Neural cell (in vitro differentiated cells): ENCODE measurements around the gene ARSB. TPM values are rescaled to one million over a fixed set of nuclear protein-coding genes. Genes with fewer than 3 reads are reported as not detected.

ENCODE experiments used
- H2AFZ ChIP-seq: fragments of 200-600, 300-800 bp; sonication (generic), shearing (Covaris generic); 2 replicates; pipeline ENCODE4 v1.6.0; 2014; ENCODE audit warnings: low read depth, mild to moderate bottlenecking, antibody characterized with exemption, low read length, moderate library complexity
- H3F3A ChIP-seq: fragments of 200-600 bp; shearing (Covaris generic); 2 replicates; pipeline ENCODE4 v1.6.1; 2016; ENCODE audit warnings: mild to moderate bottlenecking, moderate library complexity, mixed read lengths, antibody characterized with exemption, low read length; ENCODE audit not compliant: insufficient read depth, poor library complexity, severe bottlenecking
- H3K27ac ChIP-seq: fragments of 200-600, 300-800 bp; sonication (generic), shearing (Covaris generic); 2 replicates; pipeline ENCODE4 v1.5.1; 2014; ENCODE audit warnings: mild to moderate bottlenecking, low read length, moderate library complexity
- H3K27me3 ChIP-seq: fragments of 300-800, 200-600 bp; sonication (generic), shearing (Covaris generic); 2 replicates; pipeline ENCODE4 v1.6.0; 2014; ENCODE audit warnings: mild to moderate bottlenecking, low read depth, low read length, moderate library complexity; ENCODE audit not compliant: insufficient read depth
- H3K36me3 ChIP-seq: fragments of 300-800, 200-600 bp; sonication (generic), shearing (Covaris generic); 2 replicates; pipeline ENCODE4 v1.5.1; 2014; ENCODE audit warnings: mild to moderate bottlenecking, antibody characterized with exemption, low read length, moderate library complexity; ENCODE audit not compliant: insufficient read depth
- H3K4me2 ChIP-seq: fragments of 300-800, 200-600 bp; sonication (generic), shearing (Covaris generic); 2 replicates; pipeline ENCODE4 v1.6.0; 2014; ENCODE audit warnings: mild to moderate bottlenecking, low read length
- H3K4me3 ChIP-seq: fragments of 300-800, 200-600 bp; sonication (generic), shearing (Covaris generic); 2 replicates; pipeline ENCODE4 v1.5.1; 2014; ENCODE audit warnings: mild to moderate bottlenecking, low read length, moderate library complexity
- H3K79me2 ChIP-seq: fragments of 200-600 bp; shearing (Covaris generic); replicated peaks from 2 replicates; pipeline ENCODE4 v1.6.0; 2014; ENCODE audit warnings: mild to moderate bottlenecking, low read length, moderate library complexity; ENCODE audit not compliant: insufficient read depth
- H3K9ac ChIP-seq: fragments of 300-800, 200-600 bp; sonication (generic), shearing (Covaris generic); 2 replicates; pipeline ENCODE4 v1.6.1; 2016; ENCODE audit warnings: mild to moderate bottlenecking, low read length, mixed read lengths
- H3K9me2 ChIP-seq: fragments of 200-600 bp; shearing (Covaris generic); 2 replicates; pipeline ENCODE4 v1.6.1; 2016; ENCODE audit warnings: mild to moderate bottlenecking, low read length, mixed read lengths; ENCODE audit not compliant: insufficient read depth
- H3K9me3 ChIP-seq: fragments of 200-600, 300-800 bp; sonication (generic), shearing (Covaris generic); 2 replicates; pipeline ENCODE4 v1.6.1; 2016; ENCODE audit warnings: mild to moderate bottlenecking, mixed run types, low read length, moderate library complexity, mixed read lengths
- H4K20me1 ChIP-seq: fragments of 200-600 bp; shearing (Covaris generic); 2 replicates; pipeline ENCODE4 v1.6.1; 2016; ENCODE audit warnings: mild to moderate bottlenecking, mixed run types; ENCODE audit not compliant: insufficient read depth
- CTCF ChIP-seq: fragments of 450-650 bp; IDR thresholded peaks from 2 replicates; pipeline ENCODE4 v1.5.1; 2014; ENCODE audit warnings: antibody characterized with exemption, mild to moderate bottlenecking, moderate library complexity; ENCODE audit not compliant: poor library complexity, severe bottlenecking
- EP300 ChIP-seq: fragments of 450-650 bp; conservative IDR thresholded peaks from 2 replicates; pipeline ENCODE4 v1.6.1; 2014; ENCODE audit warnings: antibody characterized with exemption, mild to moderate bottlenecking, moderate library complexity; ENCODE audit not compliant: poor library complexity, severe bottlenecking
- EZH2 ChIP-seq: fragments of 200-600, 300-800 bp; shearing (Covaris generic), sonication (generic); IDR thresholded peaks from 2 replicates; pipeline ENCODE4 v1.6.1; 2014; ENCODE audit warnings: antibody characterized with exemption, low read length, borderline replicate concordance, mild to moderate bottlenecking; ENCODE audit not compliant: insufficient read depth, poor library complexity, severe bottlenecking
- MXI1 ChIP-seq: fragments of 450-650 bp; conservative IDR thresholded peaks from 2 replicates; pipeline ENCODE4 v1.6.1; 2014; ENCODE audit warnings: antibody characterized with exemption, mild to moderate bottlenecking; ENCODE audit not compliant: poor library complexity, severe bottlenecking
- POLR2AphosphoS5 ChIP-seq: IDR thresholded peaks from 2 replicates; pipeline ENCODE4 v1.6.1; 2012
- RAD21 ChIP-seq: fragments of 450-650 bp; conservative IDR thresholded peaks from 2 replicates; pipeline ENCODE4 v1.6.1; 2014; ENCODE audit warnings: antibody characterized with exemption, mild to moderate bottlenecking, moderate library complexity
- REST ChIP-seq: IDR thresholded peaks from 2 replicates; pipeline ENCODE4 v1.6.1; 2012; ENCODE audit warnings: borderline replicate concordance
- SMC3 ChIP-seq: fragments of 450-650 bp; conservative IDR thresholded peaks from 2 replicates; pipeline ENCODE4 v1.6.1; 2014; ENCODE audit warnings: antibody characterized with exemption, mild to moderate bottlenecking, moderate library complexity; ENCODE audit not compliant: poor library complexity
- TAF1 ChIP-seq: IDR thresholded peaks from 2 replicates; pipeline ENCODE4 v1.6.1; 2012; ENCODE audit warnings: low read depth
- polyA plus RNA-seq: library from polyadenylated mRNA; depleted of rRNA; stranded (reverse); fragments of >200 nt; gene quantifications from 2 replicates; pipeline ENCODE4 v1.2.3, GENCODE V29; 2014

The ARSB gene
- polyA plus RNA-seq, 1 donor from 2014 or later: 8.7 TPM

DNA sequence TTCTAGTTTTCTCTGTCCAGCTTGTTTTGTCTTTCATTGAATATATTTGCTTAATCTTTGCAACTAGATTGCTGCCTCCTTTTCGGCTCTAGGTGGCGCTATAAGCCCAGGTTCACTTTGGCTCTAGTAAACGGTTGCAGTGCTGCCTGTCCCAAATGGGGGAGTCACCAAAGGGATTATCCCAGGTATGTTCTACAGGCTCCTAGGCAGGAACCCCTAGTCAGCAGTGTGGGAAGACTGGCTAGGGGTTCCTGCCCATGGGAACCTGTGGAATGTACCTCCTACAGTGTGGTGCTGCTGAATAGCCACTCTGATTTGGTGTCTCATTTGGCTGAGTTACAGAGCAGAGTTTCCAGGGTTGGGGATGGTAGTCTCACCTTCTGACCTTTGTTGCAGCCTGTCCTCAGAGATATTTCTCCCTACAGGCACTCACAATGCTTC, 85.2 kb downstream of the ARSB start:
- Histone ChIP-seq H3K9me3 (no peaks in the 10 kb centered on the region), H3K9ac (no peak overlapping the region), H3K9me2 (no peaks in the 10 kb centered on the region), H2AFZ (no peak overlapping the region), H3F3A (no peaks in the 10 kb centered on the region), H4K20me1 (no peaks in the 10 kb centered on the region), H3K36me3 (no peaks in the 10 kb centered on the region), H3K4me3 (no peak overlapping the region), H3K79me2 (no peaks in the 10 kb centered on the region), H3K27ac (no peak overlapping the region), H3K27me3 (no peaks in the 10 kb centered on the region), H3K4me2 (no peak overlapping the region)
- no peak for TF ChIP-seq CTCF
- no peak for TF ChIP-seq REST
- no peak for TF ChIP-seq EZH2
- no peak for TF ChIP-seq RAD21

DNA sequence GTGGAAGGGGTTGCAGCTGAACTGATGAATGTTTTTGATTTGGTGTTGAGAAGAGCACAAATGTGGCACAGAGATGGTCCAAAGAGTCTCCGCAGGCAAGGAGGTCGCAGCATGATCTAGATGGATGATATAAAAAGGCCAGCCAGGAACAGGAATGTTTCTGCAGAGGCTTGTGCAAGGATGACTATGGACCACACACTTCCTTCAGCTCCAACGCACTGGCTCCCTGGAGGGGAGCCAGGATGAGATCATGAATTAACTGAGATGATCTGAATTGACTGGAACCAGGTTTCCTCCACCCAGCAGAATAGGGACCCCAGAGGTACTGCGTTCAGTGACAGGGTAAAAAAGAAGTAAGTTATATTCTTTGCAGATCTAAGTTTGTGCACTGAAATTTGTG, 89.0 kb downstream of the ARSB start:
- Histone ChIP-seq H3K9ac (no peak overlapping the region), H3F3A (no peaks in the 10 kb centered on the region), H3K79me2 (no peaks in the 10 kb centered on the region), H3K9me2 (no peaks in the 10 kb centered on the region), H3K9me3 (no peaks in the 10 kb centered on the region), H3K27ac (no peak overlapping the region), H3K4me3 (no peak overlapping the region), H3K27me3 (no peaks in the 10 kb centered on the region), H3K36me3 (no peaks in the 10 kb centered on the region), H3K4me2 (no peak overlapping the region), H2AFZ (no peak overlapping the region), H4K20me1 (no peaks in the 10 kb centered on the region)
- TF ChIP-seq RAD21 (no peak), CTCF (no peak), EZH2 (no peak), POLR2AphosphoS5 (no peak), SMC3 (no peak), TAF1 (no peak), REST (no peak), EP300 (no peak), MXI1 (no peak)
